NT2/D1 (cell line): ENCODE data around the gene VPS37C.
"Not testable (repeated sequence)": the region's sequence is repeated elsewhere in the genome, so short reads cannot be mapped to it uniquely, and the experiment has no call there.

ENCODE experiments used
- DNase-seq: peaks from one replicate; pipeline ENCODE4 v3.0.0-alpha.2; 2011; ENCODE audit warnings: low read depth, low spot score
- H3K27me3 ChIP-seq: 2 replicates; pipeline ENCODE4 v1.6.0; 2011; ENCODE audit warnings: mild to moderate bottlenecking; ENCODE audit not compliant: insufficient read length, insufficient read depth
- H3K36me3 ChIP-seq: 2 replicates; pipeline ENCODE4 v1.6.1; 2011; ENCODE audit warnings: mild to moderate bottlenecking, low read length, mixed read lengths; ENCODE audit not compliant: insufficient read depth, insufficient read length
- H3K4me1 ChIP-seq: 2 replicates; pipeline ENCODE4 v1.5.1; 2011; ENCODE audit not compliant: insufficient read depth, insufficient read length
- H3K4me3 ChIP-seq: 2 replicates; pipeline ENCODE4 v1.5.1; 2011; ENCODE audit warnings: low read depth; ENCODE audit not compliant: insufficient read length
- H3K9ac ChIP-seq: 2 replicates; pipeline ENCODE4 v1.6.0; 2011; ENCODE audit warnings: low read depth; ENCODE audit not compliant: insufficient read length
- H3K9me3 ChIP-seq: 2 replicates; pipeline ENCODE4 v1.5.1; 2011; ENCODE audit warnings: mild to moderate bottlenecking, low read length; ENCODE audit not compliant: insufficient read depth
- SUZ12 ChIP-seq: IDR thresholded peaks from 2 replicates; pipeline ENCODE4 v1.6.1; 2011; ENCODE audit not compliant: insufficient read length, insufficient read depth; ENCODE audit errors: extremely low read depth
- YY1 ChIP-seq: IDR thresholded peaks from 2 replicates; pipeline ENCODE4 v1.6.1; 2011; ENCODE audit not compliant: insufficient read length, insufficient read depth
- ZNF274 ChIP-seq: IDR thresholded peaks from 2 replicates; pipeline ENCODE4 v1.6.1; 2011; ENCODE audit warnings: mild to moderate bottlenecking, low read depth, low read length

The VPS37C gene

GRCh38 chr11:61161190-61162091 lies at the start of gene VPS37C:
Gene VPS37C, minus strand, starts transcription at chr11:61161426. Its CDS starts 22,597 bp downstream, at chr11:61138829.
- DNase-seq: peak; percentile 74
- no peaks in the 10 kb centered on the region for H3K27me3 ChIP-seq
- H3K36me3 ChIP-seq: peaks cover 5% of the 10 kb centered on the region
- TF ChIP-seq YY1: no peak
- no peak for TF ChIP-seq SUZ12
- TF ChIP-seq ZNF274: no peak
- H3K4me1 ChIP-seq: peaks cover 5% of the 10 kb centered on the region
- H3K9ac ChIP-seq: peak within 1 kb of the TSS; percentile 89
- H3K4me3 ChIP-seq: peak within 1 kb of the TSS; percentile 89
- no peaks in the 10 kb centered on the region for H3K9me3 ChIP-seq

GRCh38 chr11:61210629-61211028 lies 49.4 kb upstream of the VPS37C start:
- not testable (repeated sequence) for H3K4me3 ChIP-seq, H3K9ac ChIP-seq, H3K4me1 ChIP-seq, H3K27me3 ChIP-seq, H3K36me3 ChIP-seq, DNase-seq, H3K9me3 ChIP-seq

GRCh38 chr11:61207636-61208310 lies 46.5 kb upstream of the VPS37C start:
- not testable (repeated sequence) for H3K27me3 ChIP-seq, H3K9ac ChIP-seq, H3K4me1 ChIP-seq, H3K36me3 ChIP-seq, DNase-seq, H3K4me3 ChIP-seq, H3K9me3 ChIP-seq

GRCh38 chr11:61204502-61205059 lies 43.4 kb upstream of the VPS37C start:
- H3K36me3 ChIP-seq, H3K4me1 ChIP-seq, H3K9me3 ChIP-seq, H3K9ac ChIP-seq, H3K4me3 ChIP-seq, H3K27me3 ChIP-seq, DNase-seq: not testable (repeated sequence)

GRCh38 chr11:61203873-61204272 lies 42.6 kb upstream of the VPS37C start:
- not testable (repeated sequence) for H3K9ac ChIP-seq, DNase-seq, H3K27me3 ChIP-seq, H3K4me1 ChIP-seq, H3K36me3 ChIP-seq, H3K4me3 ChIP-seq
- H3K9me3 ChIP-seq: peaks cover 13% of the 10 kb centered on the region; the same call in 1 of the 2 replicates

- not testable (repeated sequence) for DNase-seq, H3K27me3 ChIP-seq, H3K4me3 ChIP-seq, H3K36me3 ChIP-seq, H3K4me1 ChIP-seq, H3K9ac ChIP-seq
- H3K9me3 ChIP-seq: peaks cover 21% of the 10 kb centered on the region; the same call in 1 of the 2 replicates
Observed at GRCh38 chr11:61202950-61203746, 41.9 kb upstream of the VPS37C start, which contains the start of gene PGA3. Gene PGA3, plus strand, starts transcription at chr11:61203515. Its CDS starts 50 bp downstream, at chr11:61203565.

GRCh38 chr11:61201476-61201875 lies 40.2 kb upstream of the VPS37C start:
- Histone ChIP-seq H3K4me1 (no peaks in the 10 kb centered on the region), H3K27me3 (no peaks in the 10 kb centered on the region), H3K36me3 (no peaks in the 10 kb centered on the region), H3K4me3 (no peak overlapping the region), H3K9ac (no peak overlapping the region), H3K9me3 (peaks cover 21% of the 10 kb centered on the region; the same call in 1 of the 2 replicates)
- no peak for DNase-seq
- TF ChIP-seq YY1 (no peak), SUZ12 (no peak), ZNF274 (no peak)
